NCI-H510A (cell line): ENCODE results near the gene EZH2.

Source experiments
- DNase-seq: peaks from one replicate; lab custom pipeline; 2025; lab: John Stamatoyannopoulos, UW

Gene EZH2

GRCh38 chr7:148884049-148884298 lies at the start of gene EZH2:
Gene EZH2 (minus strand): TSS chr7:148884291. CDS start chr7:148847298, 36,993 bp downstream.
- no peak for DNase-seq

GRCh38 chr7:148931470-148931869 lies 47.4 kb upstream of the EZH2 start:
- no peak for DNase-seq

- DNase-seq, result no peak
Measured at GRCh38 chr7:148930335-148930734, 46.2 kb upstream of the EZH2 start.

DNA sequence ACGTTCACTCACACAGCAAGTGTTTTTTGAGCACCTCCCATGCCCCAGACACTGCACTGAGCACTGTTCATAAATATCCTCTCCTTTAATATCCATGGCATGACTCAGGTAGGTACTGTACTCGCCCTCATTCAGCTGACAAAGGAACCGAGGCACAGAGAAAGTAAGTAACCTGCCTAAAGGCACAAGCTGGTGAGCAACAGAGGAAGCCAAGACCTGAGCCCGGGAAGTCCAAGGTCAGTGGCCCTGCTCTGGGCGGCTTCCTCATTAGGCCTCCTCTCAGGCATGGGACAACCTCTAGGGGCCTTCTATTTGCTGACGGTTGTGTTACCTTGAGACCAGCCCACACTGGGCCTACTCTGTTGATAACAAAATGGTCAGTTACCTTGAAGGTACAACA lies 45.1 kb upstream of the EZH2 start:
- no peak for DNase-seq

DNA sequence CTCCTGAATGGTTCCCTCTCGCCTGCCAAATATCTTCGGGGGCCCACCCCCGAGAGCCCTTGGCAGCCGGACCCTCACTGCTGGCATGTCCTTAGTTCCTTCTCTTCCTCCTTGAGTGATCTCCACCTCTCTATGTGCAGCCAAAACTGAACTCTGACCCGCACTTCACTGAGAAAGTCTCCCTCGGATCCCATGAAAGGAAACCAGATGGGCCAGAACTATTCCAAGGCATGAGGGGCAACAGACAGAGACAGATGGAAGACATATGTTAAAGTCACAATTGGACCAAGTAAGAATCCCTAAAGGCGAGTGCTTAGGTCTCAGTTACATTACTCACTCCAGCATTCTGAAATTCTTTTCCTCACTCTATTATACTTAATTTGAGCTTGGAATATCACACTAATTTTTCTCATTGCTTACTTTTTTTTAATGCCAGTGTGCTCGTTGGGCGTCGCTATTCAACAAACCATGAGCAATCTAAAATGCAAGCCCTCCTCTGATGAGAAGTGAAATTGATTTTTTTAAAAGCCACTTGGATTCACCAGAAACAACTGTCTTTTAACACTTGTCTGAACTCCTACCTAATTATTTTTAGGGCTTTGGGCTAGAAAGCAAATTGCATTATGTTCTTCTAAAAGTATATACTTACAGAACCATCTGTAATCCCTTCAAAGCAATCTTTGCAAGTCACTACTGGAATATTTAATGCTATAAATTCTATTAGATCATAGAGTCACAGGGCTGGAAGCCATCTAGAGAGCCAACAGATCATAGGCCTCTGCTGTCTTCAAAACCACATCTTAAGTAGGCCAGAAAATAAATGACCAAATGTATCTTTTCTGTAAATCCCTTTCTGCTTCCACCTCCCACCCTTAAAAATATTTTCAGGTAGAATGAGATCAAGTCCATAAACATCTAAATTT lies 43.3 kb upstream of the EZH2 start:
- DNase-seq, result no peak

DNA sequence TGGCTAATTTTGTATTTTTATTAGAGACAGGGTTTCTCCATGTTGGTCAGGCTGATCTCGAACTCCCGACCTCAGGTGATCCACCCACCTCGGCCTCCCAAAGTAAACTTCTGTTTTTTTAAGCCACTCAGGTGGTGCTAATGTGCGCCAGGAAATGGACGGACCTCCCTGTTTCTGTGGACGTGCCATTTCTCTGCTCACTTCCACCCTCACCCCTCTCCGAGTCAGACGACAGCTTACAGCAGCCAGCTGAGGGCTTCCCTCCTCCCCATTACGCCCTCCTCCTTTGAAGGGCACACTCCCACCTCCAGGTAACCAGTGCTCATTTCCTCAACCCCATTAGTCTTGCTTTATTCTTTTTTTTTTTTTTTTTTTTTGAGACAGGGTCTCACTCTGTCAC lies 41.7 kb upstream of the EZH2 start:
- DNase-seq, result no peak

- no peak for DNase-seq
Measured at GRCh38 chr7:148924011-148924410, 39.9 kb upstream of the EZH2 start.

- no peak for DNase-seq
Measured at GRCh38 chr7:148921806-148922205, 37.7 kb upstream of the EZH2 start.

GRCh38 chr7:148921189-148921588 lies 37.1 kb upstream of the EZH2 start:
- no peak for DNase-seq

DNA sequence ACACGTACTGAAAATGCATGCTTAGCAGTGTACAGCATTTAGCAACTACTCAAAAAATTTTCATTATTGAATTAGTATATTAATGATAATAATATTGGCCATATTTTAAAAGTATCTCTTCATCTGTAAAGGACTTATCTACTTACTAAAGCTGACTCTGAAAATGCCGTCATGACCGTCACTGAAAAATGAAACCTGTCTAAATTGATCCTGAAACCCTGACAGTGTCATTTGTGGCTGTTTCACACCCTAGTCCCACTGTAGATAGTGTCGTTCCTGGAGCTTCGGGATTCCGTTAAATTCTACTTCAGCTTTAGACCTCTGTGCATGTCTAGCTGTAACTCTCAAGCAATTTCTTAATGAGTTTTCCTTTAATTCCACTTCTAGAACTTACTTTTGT lies 35.8 kb upstream of the EZH2 start:
- no peak for DNase-seq

GRCh38 chr7:148918058-148918596 lies 34.0 kb upstream of the EZH2 start:
- DNase-seq, result no peak

DNA sequence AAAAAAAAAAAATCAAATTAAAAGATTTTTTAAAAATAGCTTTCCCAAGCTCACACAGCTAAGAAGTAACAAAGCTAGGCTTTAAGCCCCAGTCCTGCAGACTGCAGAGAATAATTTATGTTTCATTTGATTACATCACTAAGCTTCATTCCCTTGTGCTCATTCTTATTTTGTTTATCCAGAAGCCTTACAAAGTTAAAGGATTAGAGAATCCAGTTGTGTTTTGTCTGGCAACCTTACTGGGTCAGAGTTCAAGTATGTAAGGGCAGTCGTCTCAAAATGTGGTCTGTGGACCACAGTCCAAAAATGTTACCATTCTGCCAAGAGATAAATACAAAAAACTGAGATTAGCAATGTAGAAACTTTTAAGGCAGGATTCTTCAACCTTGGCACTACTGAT lies 32.1 kb upstream of the EZH2 start:
- DNase-seq, result no peak

- no peak for DNase-seq
Measured at GRCh38 chr7:148915211-148915610, 31.1 kb upstream of the EZH2 start.

DNA sequence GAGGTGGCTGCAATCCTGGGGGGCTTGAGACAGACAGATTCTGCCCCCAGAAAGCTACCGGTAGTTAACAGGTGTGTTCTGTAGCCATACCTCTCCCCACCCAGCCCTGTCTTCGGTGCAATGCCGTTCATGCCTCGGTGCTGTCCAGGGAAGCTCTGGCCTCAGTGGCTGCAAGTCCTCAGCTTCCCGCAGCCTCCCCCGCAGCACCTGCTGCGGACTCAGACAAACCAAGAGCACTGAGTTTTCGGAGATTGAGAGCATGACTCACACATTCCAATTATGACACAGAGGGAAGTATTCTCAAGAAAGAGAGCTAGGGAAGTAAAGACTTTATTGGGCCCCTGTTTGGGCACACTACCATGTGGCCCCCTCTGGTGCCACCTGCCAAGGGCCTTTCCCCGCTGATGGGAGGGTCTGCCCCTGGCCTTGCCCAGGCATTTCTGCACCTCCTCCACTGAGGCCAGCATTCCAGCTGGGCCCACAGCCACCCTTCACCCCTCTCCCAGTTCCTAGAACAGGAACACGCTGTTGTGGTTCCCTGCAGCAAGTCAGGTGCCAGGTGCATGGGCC lies 30.2 kb upstream of the EZH2 start:
- DNase-seq, result no peak

DNA sequence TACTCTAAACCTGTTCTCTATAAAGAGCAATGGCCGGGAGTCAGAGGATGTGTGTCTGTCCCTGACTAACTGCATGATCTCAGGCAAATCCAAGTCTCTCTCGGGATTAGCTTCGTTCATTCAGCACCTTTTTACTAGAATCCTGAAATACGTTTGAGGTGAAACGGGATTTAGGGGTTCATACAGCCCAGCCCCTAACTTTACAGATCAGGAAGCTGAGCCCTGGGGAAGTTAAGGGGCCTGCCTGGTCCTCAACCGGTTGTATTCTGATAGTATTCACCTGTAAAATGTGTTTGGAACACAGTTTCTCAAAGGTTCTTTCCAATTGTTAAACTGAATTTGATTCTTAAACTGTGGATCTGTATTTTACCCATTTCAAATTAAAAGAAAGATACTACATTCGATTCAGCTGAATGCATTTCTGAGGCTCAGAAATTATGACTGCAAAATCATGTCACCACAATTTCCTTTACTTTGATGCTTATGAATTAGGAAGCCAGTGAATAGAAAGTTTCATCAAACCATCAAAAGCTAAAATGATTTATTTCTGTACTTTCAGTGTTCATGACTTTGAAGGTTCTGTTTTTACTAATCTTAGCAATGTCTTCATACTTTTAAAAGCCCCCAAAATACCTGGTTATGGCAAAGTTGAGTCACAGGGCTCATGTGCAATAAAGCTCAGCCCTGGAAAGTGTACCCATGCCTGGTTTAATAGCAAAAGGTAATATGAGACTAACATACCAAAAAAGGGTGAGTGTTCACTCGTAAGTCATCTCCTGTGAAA lies 28.9 kb upstream of the EZH2 start:
- no peak for DNase-seq

DNA sequence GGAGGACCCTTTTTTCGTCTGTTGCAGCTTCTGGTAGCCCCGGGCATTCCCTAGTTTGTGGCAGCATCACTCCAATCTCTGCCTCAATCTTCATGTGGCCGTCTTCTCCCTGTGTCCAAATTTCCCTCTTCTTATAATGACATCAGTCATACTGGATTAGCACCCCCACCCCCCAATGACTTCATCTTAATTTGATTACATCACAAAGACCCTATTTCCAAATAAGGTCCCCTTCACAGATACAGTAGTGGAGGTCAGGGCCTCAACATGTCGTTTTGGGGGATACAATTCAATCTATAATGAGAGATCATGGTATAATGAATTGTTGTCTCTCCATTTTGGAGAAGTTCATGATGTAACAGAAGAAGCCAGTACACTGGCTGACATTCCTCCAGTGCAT lies 28.1 kb upstream of the EZH2 start:
- no peak for DNase-seq

GRCh38 chr7:148911626-148912025 lies 27.5 kb upstream of the EZH2 start:
- DNase-seq, result no peak

- no peak for DNase-seq
Measured at GRCh38 chr7:148909568-148909967, 25.5 kb upstream of the EZH2 start.

DNA sequence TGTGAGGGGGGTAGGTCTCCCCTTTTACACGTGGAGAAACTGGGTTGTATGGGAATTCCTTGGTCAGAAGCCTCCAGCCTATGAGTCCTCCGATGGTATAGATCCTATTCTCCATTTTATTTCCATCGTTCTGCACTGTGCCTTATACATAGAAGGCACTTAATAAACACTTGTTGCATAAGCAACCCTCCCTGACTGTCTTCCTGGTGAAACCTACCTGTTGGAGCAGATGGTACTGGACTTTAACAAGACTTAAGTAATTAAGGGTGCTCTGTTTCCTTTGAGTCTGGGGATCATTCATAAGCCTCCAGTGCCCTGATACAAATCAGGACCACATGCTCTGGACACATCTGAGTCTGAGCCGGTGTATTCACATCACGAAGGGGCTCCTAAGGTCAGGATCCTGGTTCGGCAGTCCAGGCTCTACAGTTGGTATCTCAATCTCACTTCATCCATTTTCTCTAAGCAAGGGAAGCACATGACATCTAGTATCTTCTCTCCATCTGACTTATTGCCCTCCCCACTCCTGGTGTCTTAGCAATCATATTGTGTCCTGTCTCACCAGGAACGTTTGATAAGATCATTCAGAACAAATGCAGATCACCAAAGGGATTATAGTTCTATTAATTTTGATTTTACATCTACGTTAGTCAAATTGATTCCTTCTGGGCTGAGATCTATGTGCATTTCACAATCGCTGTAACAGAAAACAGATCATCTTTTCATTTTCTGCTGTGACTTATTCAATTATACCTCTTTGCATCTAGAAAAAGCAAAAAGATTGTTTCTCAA lies 22.8 kb upstream of the EZH2 start:
- no peak for DNase-seq

DNA sequence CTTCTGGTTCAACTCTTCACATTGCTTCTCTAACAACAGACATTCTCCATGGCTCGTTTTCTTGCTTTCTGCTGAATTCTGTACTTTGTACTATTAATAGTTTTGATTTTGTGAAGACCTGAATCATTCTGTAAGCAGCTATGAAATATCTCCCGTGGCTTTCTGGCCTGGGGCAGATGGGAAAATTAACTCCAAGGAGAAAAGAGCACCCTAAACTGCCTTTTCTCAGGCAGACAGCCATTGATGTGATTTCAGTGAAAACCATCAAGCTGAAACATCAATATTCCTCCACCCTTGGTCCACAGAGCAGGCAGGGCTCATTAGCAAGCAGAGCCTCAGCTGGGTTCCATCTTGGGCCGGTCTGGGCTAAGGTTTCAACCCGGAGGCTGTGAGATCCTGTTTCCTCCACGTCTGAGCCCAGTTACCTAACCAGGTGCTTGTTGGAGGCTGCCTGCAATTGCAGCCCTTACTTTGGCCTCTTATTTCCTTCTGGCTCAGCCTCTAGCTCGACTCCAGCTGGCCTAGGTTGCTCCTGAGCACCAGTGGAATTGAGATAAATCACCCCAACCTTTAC lies 21.1 kb upstream of the EZH2 start:
- DNase-seq, result no peak

DNA sequence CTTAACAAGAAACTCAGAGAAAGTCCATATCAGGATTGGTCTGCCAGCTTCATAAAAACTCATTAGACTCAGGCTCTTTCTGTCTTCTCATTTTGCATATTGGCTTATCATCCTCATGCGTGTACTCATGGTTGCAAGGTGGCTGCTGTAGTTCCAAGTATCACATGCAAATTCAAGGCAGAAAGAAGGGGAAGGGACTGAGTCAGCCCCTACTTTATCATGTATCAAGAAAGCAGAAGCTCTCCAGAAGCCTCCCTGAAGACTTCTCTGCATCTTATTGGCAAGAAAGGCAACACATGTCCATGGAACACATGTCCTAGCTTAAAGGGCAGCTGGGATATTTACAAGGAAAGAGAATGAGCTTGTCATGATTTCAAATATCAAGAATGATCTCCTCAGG lies 19.4 kb upstream of the EZH2 start:
- DNase-seq, result no peak

- no peak for DNase-seq
Measured at GRCh38 chr7:148901178-148901577, 17.1 kb upstream of the EZH2 start.
